Endothelial cell of umbilical vein (primary cell): Measurements from ENCODE around the gene FLG.

Source experiments
- EZH2 ChIP-seq: IDR thresholded peaks from 2 replicates; pipeline ENCODE4 v1.6.1; 2012; ENCODE audit warnings: borderline replicate concordance, low read depth, mild to moderate bottlenecking, moderate library complexity, low read length, inconsistent platforms; ENCODE audit not compliant: severe bottlenecking
- MYC ChIP-seq: IDR thresholded peaks from one replicate; pipeline ENCODE4 v1.6.1; 2011; ENCODE audit warnings: mild to moderate bottlenecking, low read depth, low read length
- POLR2A ChIP-seq: IDR thresholded peaks from 2 replicates; pipeline ENCODE4 v1.6.1; 2012; ENCODE audit warnings: low read depth, mild to moderate bottlenecking, control low read depth, low read length
- POLR2AphosphoS5 ChIP-seq: IDR thresholded peaks from 2 replicates; pipeline ENCODE4 v1.6.1; 2012; ENCODE audit warnings: low read depth, mild to moderate bottlenecking, control low read depth, low read length, moderate library complexity; ENCODE audit not compliant: insufficient read depth
- TF ChIP-seq, protein P1 (sequence below), 2 donors: IDR thresholded peaks; 1 replicate in 1 of 2; 2 replicates in 1 of 2; pipeline ENCODE4 v1.5.1; 2011; ENCODE audit warnings: low read length in 2 of 2, mild to moderate bottlenecking in 2 of 2, moderate library complexity in 2 of 2, control low read depth in 1 of 2, inconsistent platforms in 1 of 2, low read depth in 1 of 2; ENCODE audit not compliant: insufficient read depth in 1 of 2; ENCODE audit errors: extremely low read depth in 1 of 2
- TF ChIP-seq, protein P2 (sequence below): IDR thresholded peaks from 2 replicates; pipeline ENCODE4 v1.6.1; 2011; ENCODE audit not compliant: insufficient read depth, insufficient read length

DNA sequence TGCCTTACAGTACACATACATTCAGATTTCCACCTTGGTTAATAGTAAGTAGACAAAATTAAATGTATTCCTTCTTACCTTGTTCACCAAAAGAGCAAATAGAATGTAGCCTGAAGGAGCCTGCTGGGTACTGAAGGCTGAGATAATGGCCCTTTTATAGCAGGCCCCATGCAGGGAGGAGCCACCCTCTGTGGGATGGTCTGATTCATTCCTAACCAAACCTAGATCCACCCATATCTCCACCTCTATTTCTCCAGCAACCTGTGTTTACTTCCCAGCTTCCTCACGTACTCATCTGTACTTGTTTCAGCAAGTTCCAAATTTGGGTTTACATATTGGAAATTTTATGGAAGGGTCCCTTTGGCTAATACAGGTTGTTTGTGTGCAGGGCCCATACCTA is at the start of gene FLG:
- TF ChIP-seq, protein P1, sequence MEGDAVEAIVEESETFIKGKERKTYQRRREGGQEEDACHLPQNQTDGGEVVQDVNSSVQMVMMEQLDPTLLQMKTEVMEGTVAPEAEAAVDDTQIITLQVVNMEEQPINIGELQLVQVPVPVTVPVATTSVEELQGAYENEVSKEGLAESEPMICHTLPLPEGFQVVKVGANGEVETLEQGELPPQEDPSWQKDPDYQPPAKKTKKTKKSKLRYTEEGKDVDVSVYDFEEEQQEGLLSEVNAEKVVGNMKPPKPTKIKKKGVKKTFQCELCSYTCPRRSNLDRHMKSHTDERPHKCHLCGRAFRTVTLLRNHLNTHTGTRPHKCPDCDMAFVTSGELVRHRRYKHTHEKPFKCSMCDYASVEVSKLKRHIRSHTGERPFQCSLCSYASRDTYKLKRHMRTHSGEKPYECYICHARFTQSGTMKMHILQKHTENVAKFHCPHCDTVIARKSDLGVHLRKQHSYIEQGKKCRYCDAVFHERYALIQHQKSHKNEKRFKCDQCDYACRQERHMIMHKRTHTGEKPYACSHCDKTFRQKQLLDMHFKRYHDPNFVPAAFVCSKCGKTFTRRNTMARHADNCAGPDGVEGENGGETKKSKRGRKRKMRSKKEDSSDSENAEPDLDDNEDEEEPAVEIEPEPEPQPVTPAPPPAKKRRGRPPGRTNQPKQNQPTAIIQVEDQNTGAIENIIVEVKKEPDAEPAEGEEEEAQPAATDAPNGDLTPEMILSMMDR (IDR thresholded peaks at IDR 0.05; ENCODE audit: extremely low read depth in 1 of 2, insufficient read depth in 1 of 2, low read depth in 1 of 2, low read length in 2 of 2): no peak
- TF ChIP-seq, protein P2, sequence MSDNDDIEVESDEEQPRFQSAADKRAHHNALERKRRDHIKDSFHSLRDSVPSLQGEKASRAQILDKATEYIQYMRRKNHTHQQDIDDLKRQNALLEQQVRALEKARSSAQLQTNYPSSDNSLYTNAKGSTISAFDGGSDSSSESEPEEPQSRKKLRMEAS: no peak
- TF ChIP-seq EZH2: no peak
- no peak for TF ChIP-seq POLR2AphosphoS5
- no peak for TF ChIP-seq POLR2A
- no peak for TF ChIP-seq MYC
